HEK293 (cell line): ENCODE measurements around the gene SLC38A9.

Experiments used
- ZFP41 ChIP-seq: fragments of 450-650 bp; formaldehyde crosslinking; IDR thresholded peaks from 2 replicates; pipeline ENCODE4 v1.5.1; 2016; ENCODE audit warnings: missing biosample characterization, missing genetic modification characterization, borderline replicate concordance
- ZNF138 ChIP-seq: fragments of 450-650 bp; formaldehyde crosslinking; IDR thresholded peaks from 2 replicates; pipeline ENCODE4 v1.5.1; 2016; ENCODE audit warnings: missing biosample characterization, missing genetic modification characterization, borderline replicate concordance
- TF ChIP-seq, protein P1 (sequence below): fragments of 450-650 bp; formaldehyde crosslinking; IDR thresholded peaks from 2 replicates; pipeline ENCODE4 v1.5.1; 2016; ENCODE audit warnings: missing biosample characterization, missing genetic modification characterization

DNA sequence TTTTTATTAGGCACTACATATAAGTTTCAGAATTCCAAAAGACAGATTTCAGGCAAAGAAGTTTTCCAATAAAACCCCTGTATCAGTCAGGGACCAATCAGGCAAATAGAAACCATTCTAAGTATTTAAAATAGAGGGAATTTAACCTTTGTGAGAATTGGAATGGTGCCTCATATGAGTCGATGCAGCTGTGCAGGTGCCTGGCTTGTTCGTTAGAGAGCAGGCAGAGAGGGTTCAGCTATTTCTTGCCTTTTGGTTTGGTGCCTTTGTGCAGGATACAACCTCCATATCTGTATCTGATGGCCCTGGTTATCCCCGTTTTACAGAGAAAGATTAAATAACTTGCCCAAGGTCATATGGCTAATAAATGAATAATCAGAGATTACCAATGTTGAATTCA, 19.7 kb upstream of the SLC38A9 start:
- TF ChIP-seq, protein P1, sequence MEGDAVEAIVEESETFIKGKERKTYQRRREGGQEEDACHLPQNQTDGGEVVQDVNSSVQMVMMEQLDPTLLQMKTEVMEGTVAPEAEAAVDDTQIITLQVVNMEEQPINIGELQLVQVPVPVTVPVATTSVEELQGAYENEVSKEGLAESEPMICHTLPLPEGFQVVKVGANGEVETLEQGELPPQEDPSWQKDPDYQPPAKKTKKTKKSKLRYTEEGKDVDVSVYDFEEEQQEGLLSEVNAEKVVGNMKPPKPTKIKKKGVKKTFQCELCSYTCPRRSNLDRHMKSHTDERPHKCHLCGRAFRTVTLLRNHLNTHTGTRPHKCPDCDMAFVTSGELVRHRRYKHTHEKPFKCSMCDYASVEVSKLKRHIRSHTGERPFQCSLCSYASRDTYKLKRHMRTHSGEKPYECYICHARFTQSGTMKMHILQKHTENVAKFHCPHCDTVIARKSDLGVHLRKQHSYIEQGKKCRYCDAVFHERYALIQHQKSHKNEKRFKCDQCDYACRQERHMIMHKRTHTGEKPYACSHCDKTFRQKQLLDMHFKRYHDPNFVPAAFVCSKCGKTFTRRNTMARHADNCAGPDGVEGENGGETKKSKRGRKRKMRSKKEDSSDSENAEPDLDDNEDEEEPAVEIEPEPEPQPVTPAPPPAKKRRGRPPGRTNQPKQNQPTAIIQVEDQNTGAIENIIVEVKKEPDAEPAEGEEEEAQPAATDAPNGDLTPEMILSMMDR (tag by site-specific recombination) = no peak
- TF ChIP-seq ZFP41 (tag by site-specific recombination) (no peak), ZNF138 (tag by site-specific recombination) (no peak)
